HepG2 (cell line): Measurements from ENCODE around the gene MDFIC. TPM values are rescaled to one million over a fixed set of nuclear protein-coding genes. Genes with fewer than 3 reads are reported as not detected.

Experiments used
- ATAC-seq: fragments of 200-7000 bp; cut with Tn5 transposase; 3 replicates; pipeline ENCODE4 v1.9.1; 2020; ENCODE audit warnings: mild to moderate bottlenecking, moderate library complexity
- BruUV-seq: library from RNA; stranded (reverse); fragments of 400-500 nt; replicated peaks from 2 replicates; lab custom pipeline; 2021; lab: Mats Ljungman, UMichigan
- CTCF ChIA-PET: fragments of 300-600 bp; formaldehyde crosslinking; extraction: SDS; loops from one replicate; lab custom pipeline; 2021; ENCODE audit warnings: low total read pairs, inconsistent platforms, low intra/inter-chr PET ratio; lab: Yijun Ruan, JAX
- POLR2A ChIA-PET: fragments of 350-600 bp; sonication (Branson Sonifier 250); formaldehyde crosslinking; loops from one replicate; lab custom pipeline; 2020; ENCODE audit warnings: antibody characterized with exemption, inconsistent platforms; lab: Yijun Ruan, JAX
- DNase-seq: peaks from one replicate; pipeline ENCODE4 v3.0.0-alpha.2; 2015; ENCODE audit warnings: low spot score
- FAIRE-seq: peaks from 3 replicates; lab custom pipeline; 2011; peaks lifted over from hg19 to GRCh38; lab: Jason Lieb, UNC
- H2AFZ ChIP-seq: one replicate; pipeline ENCODE4 v1.6.1; 2011; ENCODE audit warnings: low read length, inconsistent platforms
- H3K27ac ChIP-seq: fragments of 300-600 bp; 3 replicates; pipeline ENCODE4 v1.8.0; 2011; ENCODE audit warnings: mixed run types, mild to moderate bottlenecking, mixed read lengths, low read length, inconsistent platforms; ENCODE audit not compliant: insufficient read depth; ENCODE audit errors: extremely low read length
- H3K27me3 ChIP-seq, 2 experiments: fragments of 200-600 bp in 1 of 2; 2 replicates in 1 of 2; 3 replicates in 1 of 2; pipeline versions ENCODE4 v1.6.0 to v1.8.0; 2011; ENCODE audit warnings: low read length in 2 of 2, mild to moderate bottlenecking in 2 of 2, moderate library complexity in 2 of 2, inconsistent platforms in 1 of 2; ENCODE audit not compliant: insufficient read depth in 2 of 2, control insufficient read depth in 1 of 2
- H3K36me3 ChIP-seq, 2 experiments: fragments of 200-600 bp in 1 of 2; replicated peaks in 1 of 2; 2 replicates in 1 of 2; 3 replicates in 1 of 2; pipeline versions ENCODE4 v1.5.1 to v1.8.0; 2011; ENCODE audit warnings: low read length in 2 of 2, inconsistent platforms in 1 of 2; ENCODE audit not compliant: insufficient read depth in 2 of 2, control insufficient read depth in 1 of 2
- H3K4me1 ChIP-seq: 2 replicates; pipeline ENCODE4 v1.5.1; 2012; ENCODE audit warnings: low read length, inconsistent platforms; ENCODE audit not compliant: insufficient read depth
- H3K4me2 ChIP-seq: 2 replicates; pipeline ENCODE4 v1.6.0; 2011; ENCODE audit warnings: low read depth, low read length, inconsistent platforms
- H3K4me3 ChIP-seq, 3 experiments: fragments of 200-600 bp in 1 of 3; sonication (generic), shearing (Covaris generic) in 1 of 3; replicated peaks in 1 of 3; 2 replicates each; pipeline ENCODE4 v1.5.1; 2011 to 2016; ENCODE audit warnings: low read length in 3 of 3, inconsistent platforms in 2 of 3, low read depth in 2 of 3, mild to moderate bottlenecking in 2 of 3, control low read depth in 1 of 3, mixed read lengths in 1 of 3; ENCODE audit not compliant: insufficient read depth in 1 of 3
- H3K79me2 ChIP-seq: one replicate; pipeline ENCODE4 v1.6.1; 2011; ENCODE audit warnings: low read length, inconsistent platforms; ENCODE audit not compliant: insufficient read depth
- H3K9ac ChIP-seq: 2 replicates; pipeline ENCODE4 v1.6.0; 2011; ENCODE audit warnings: mild to moderate bottlenecking, low read depth, low read length, inconsistent platforms; ENCODE audit not compliant: insufficient read depth
- H3K9me3 ChIP-seq: 2 replicates; pipeline ENCODE4 v1.5.1; 2012; ENCODE audit warnings: mild to moderate bottlenecking, low read length
- H4K20me1 ChIP-seq: 2 replicates; pipeline ENCODE4 v1.6.0; 2011; ENCODE audit warnings: inconsistent platforms, mild to moderate bottlenecking, low read length, moderate library complexity; ENCODE audit not compliant: insufficient read depth
- PRMT3 ChIP-seq: sonication (generic); formaldehyde crosslinking; IDR thresholded peaks from 2 replicates; pipeline ENCODE4 v1.8.1; 2022; ENCODE audit warnings: low read depth, mild to moderate bottlenecking, moderate library complexity, missing genetic modification reagents, borderline replicate concordance
- SIX1 ChIP-seq: sonication (generic); formaldehyde crosslinking; IDR thresholded peaks from 2 replicates; pipeline ENCODE4 v1.4.0; 2020; ENCODE audit warnings: missing genetic modification reagents, borderline replicate concordance
- U2AF2 ChIP-seq: fragments of 200-400 bp; formaldehyde crosslinking; IDR thresholded peaks from 2 replicates; pipeline ENCODE4 v1.6.1; 2017; ENCODE audit warnings: low read depth, mild to moderate bottlenecking, low read length
- UBTF ChIP-seq: sonication (generic); formaldehyde crosslinking; IDR thresholded peaks from 2 replicates; pipeline ENCODE4 v1.4.0; 2020; ENCODE audit warnings: mild to moderate bottlenecking, missing genetic modification reagents
- ZC3H4 ChIP-seq: sonication (generic); formaldehyde crosslinking; IDR thresholded peaks from 2 replicates; pipeline ENCODE4 v1.4.0; 2020; ENCODE audit warnings: missing genetic modification reagents, borderline replicate concordance
- ZNF282 ChIP-seq: fragments of 450-650 bp; IDR thresholded peaks from 2 replicates; pipeline ENCODE4 v1.6.1; 2018; ENCODE audit not compliant: partially characterized antibody
- ZNF3 ChIP-seq: IDR thresholded peaks from 2 replicates; pipeline ENCODE4 v1.7.0; 2017; ENCODE audit warnings: inconsistent platforms
- ZNF580 ChIP-seq: IDR thresholded peaks from 2 replicates; pipeline ENCODE4 v1.6.1; 2016; ENCODE audit warnings: low read depth, borderline replicate concordance
- ZNF841 ChIP-seq: sonication (generic); formaldehyde crosslinking; IDR thresholded peaks from 2 replicates; pipeline ENCODE4 v1.8.1; 2023; ENCODE audit warnings: missing genetic modification reagents, borderline replicate concordance
- ZSCAN30 ChIP-seq: sonication (generic); formaldehyde crosslinking; IDR thresholded peaks from 2 replicates; pipeline ENCODE4 v1.5.0; 2020; ENCODE audit warnings: mild to moderate bottlenecking, missing genetic modification reagents
- WGBS: methylation state at CpG from one replicate; pipeline ENCODE4 v1.1.6; 2017; ENCODE audit warnings: low lambda C conversion rate; 5-methylcytosine and 5-hydroxymethylcytosine counted together
- in situ Hi-C: cut with HindIII; loops from 2 replicates; pipeline ENCODE4 v1.10.0; 2017; ENCODE audit warnings: low pct_unique_long_range_greater_than_20kb; ENCODE audit not compliant: extremely low pct_ligation_motif_present
- intact Hi-C: fragments of 100-400 bp; cut with micrococcal nuclease; formaldehyde crosslinking; loops from one replicate; pipeline ENCODE4 v1.10.0; 2022; ENCODE audit not compliant: unreplicated experiment
- polyA plus RNA-seq, 8 experiments: library from polyadenylated mRNA; depleted of rRNA in 3 of 8; stranded (reverse) in 7 of 8; unstranded in 1 of 8; fragments of >200 nt; fragmentation: Illumina TruSeq in 4 of 8; extraction: Trizol in 4 of 8; gene quantifications; 2 replicates each; pipeline versions ENCODE4 v1.2.1 to v1.2.3, GENCODE V29; 2011 to 2016; ENCODE audit warnings: low read depth in 4 of 8, missing spikeins in 1 of 8, mixed read lengths in 1 of 8; ENCODE audit not compliant: insufficient read depth in 1 of 8
- total RNA-seq, 5 experiments: library from RNA; depleted of rRNA; stranded (reverse); fragments of >200 nt; fragmentation: Illumina TruSeq; extraction: Trizol; gene quantifications; 2 replicates each; pipeline ENCODE4 v1.2.3, GENCODE V29; 2016; ENCODE audit warnings: low read depth in 1 of 5

MDFIC gene
- total and polyA plus RNA-seq, 2 of the 13 experiments (the other 11 are each of a cell fraction or from before 2014, with no cell fraction given): 0.13 TPM; not detected in 1

DNA sequence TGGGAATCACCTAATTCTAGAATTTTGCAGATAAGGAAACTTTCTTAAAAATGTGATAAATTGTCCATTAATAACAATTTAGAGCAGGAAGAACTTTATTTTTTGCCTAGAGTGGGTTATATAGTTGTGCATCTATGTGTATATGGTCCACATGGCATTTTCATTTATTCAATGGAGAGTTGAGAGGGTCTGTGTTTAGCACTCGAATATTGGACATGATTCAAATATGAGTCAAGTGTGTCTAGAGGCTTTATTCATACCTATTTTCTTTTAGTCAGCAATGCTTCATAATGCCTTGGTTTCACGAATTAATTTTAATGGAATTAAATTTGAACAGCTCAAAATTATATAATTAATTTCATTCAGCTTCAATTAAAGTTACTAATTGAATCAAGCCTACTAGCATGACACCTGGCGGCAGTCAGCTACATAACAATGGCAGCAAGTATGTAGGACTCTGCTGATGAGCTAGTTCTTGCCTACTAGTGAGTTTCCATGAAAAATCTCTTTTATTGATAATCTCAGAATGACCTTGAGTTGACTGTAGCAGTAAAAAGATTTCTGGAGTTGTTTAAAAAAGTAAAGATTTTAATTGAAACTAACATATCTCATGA, 17.7 kb downstream of the MDFIC start:
- in situ Hi-C loops: no loop called here
- Histone ChIP-seq H3K4me2 (no peak overlapping the region), H3K9me3 (no peaks in the 10 kb centered on the region), H3K79me2 (no peaks in the 10 kb centered on the region), H3K4me1 (no peaks in the 10 kb centered on the region), H2AFZ (no peak overlapping the region), H4K20me1 (no peaks in the 10 kb centered on the region), H3K9ac (no peak overlapping the region), H3K27me3 (no peaks in the 10 kb centered on the region), H3K36me3 (no peaks in the 10 kb centered on the region), H3K4me3 (no peak overlapping the region), H3K27ac (no peak overlapping the region)
- intact Hi-C loops: no loop called here
- BruUV-seq: no TSS peak
- DNase-seq (no peak), ATAC-seq (no peak), FAIRE-seq (no peak)
- ChIA-PET CTCF (no interaction called here), POLR2A (no interaction called here)
- WGBS: 33% methylated on average over 3 of the region's 3 CpGs
- TF ChIP-seq ZSCAN30 (CRISPR knock-in tag) (no peak), PRMT3 (CRISPR knock-in tag) (no peak), SIX1 (CRISPR knock-in tag) (no peak), ZC3H4 (CRISPR knock-in tag) (no peak), UBTF (no peak), ZNF841 (CRISPR knock-in tag) (no peak), ZNF3 (CRISPR knock-in tag) (no peak), ZNF282 (no peak), U2AF2 (no peak), ZNF580 (CRISPR knock-in tag) (no peak)
